HS-27A (cell line): Measurements from ENCODE around the gene NOTCH3.

ENCODE experiments used
- DNase-seq: peaks from one replicate; pipeline ENCODE4 v3.0.0-alpha.2; 2012; ENCODE audit warnings: low read depth, missing footprints

Gene NOTCH3

GRCh38 chr19:15200553-15201364 lies at the start of gene NOTCH3:
Gene NOTCH3 (minus strand): TSS chr19:15200995. CDS start chr19:15200905, 90 bp downstream.
- DNase-seq: no peak

- no peak for DNase-seq
Observed at GRCh38 chr19:15250640-15250993, 49.8 kb upstream of the NOTCH3 start.

GRCh38 chr19:15249972-15250639 lies 49.3 kb upstream of the NOTCH3 start:
- DNase-seq: peak; percentile 74

- DNase-seq: no peak
Observed at GRCh38 chr19:15249528-15249874, 48.7 kb upstream of the NOTCH3 start.

GRCh38 chr19:15248648-15249527 lies 48.1 kb upstream of the NOTCH3 start:
- DNase-seq: peak; percentile 71

- no peak for DNase-seq
Observed at GRCh38 chr19:15248106-15248505, 47.3 kb upstream of the NOTCH3 start.

GRCh38 chr19:15247107-15248014 lies 46.6 kb upstream of the NOTCH3 start:
- no peak for DNase-seq

GRCh38 chr19:15246198-15246481 lies 45.3 kb upstream of the NOTCH3 start:
- no peak for DNase-seq

- DNase-seq: no peak
Observed at GRCh38 chr19:15245370-15246197, 44.8 kb upstream of the NOTCH3 start.

- no peak for DNase-seq
Observed at GRCh38 chr19:15244808-15245207, 44.0 kb upstream of the NOTCH3 start.

- DNase-seq: no peak
Observed at GRCh38 chr19:15244106-15244803, 43.5 kb upstream of the NOTCH3 start.

- DNase-seq: no peak
Observed at GRCh38 chr19:15243236-15243957, 42.6 kb upstream of the NOTCH3 start.

GRCh38 chr19:15241259-15241910 lies 40.6 kb upstream of the NOTCH3 start:
- DNase-seq: no peak

- no peak for DNase-seq
Observed at GRCh38 chr19:15240515-15240914, 39.7 kb upstream of the NOTCH3 start.

- no peak for DNase-seq
Observed at GRCh38 chr19:15239337-15239949, 38.6 kb upstream of the NOTCH3 start.

- no peak for DNase-seq
Observed at GRCh38 chr19:15238639-15239155, 37.9 kb upstream of the NOTCH3 start.

- no peak for DNase-seq
Observed at GRCh38 chr19:15237759-15238638, 37.2 kb upstream of the NOTCH3 start.
